T-helper 1 cell treated with Interleukin-12 subunit alpha and Interleukin-12 subunit beta and Interleukin-4 antibody, amounts not matched to agents 30 μg/mL and 1 μg/mL, for 36 hours (primary cell): ENCODE results near the gene NPM3.

ENCODE experiments used
- H3K27ac Mint-ChIP-seq: one replicate; pipeline ENCODE4 v1.8.0; 2021; ENCODE audit warnings: mild to moderate bottlenecking, mixed read lengths
- H3K27me3 Mint-ChIP-seq: one replicate; pipeline ENCODE4 v1.8.0; 2021; ENCODE audit warnings: low read depth, mixed read lengths
- H3K36me3 Mint-ChIP-seq: one replicate; pipeline ENCODE4 v1.8.0; 2021; ENCODE audit warnings: low read depth, mixed read lengths
- H3K4me1 Mint-ChIP-seq: one replicate; pipeline ENCODE4 v1.8.0; 2021; ENCODE audit warnings: low read depth, mixed read lengths
- H3K4me3 Mint-ChIP-seq: one replicate; pipeline ENCODE4 v1.8.0; 2021; ENCODE audit warnings: mild to moderate bottlenecking, moderate library complexity, mixed read lengths
- H3K9me3 Mint-ChIP-seq: one replicate; pipeline ENCODE4 v1.8.0; 2021; ENCODE audit warnings: mixed read lengths

Gene NPM3

DNA sequence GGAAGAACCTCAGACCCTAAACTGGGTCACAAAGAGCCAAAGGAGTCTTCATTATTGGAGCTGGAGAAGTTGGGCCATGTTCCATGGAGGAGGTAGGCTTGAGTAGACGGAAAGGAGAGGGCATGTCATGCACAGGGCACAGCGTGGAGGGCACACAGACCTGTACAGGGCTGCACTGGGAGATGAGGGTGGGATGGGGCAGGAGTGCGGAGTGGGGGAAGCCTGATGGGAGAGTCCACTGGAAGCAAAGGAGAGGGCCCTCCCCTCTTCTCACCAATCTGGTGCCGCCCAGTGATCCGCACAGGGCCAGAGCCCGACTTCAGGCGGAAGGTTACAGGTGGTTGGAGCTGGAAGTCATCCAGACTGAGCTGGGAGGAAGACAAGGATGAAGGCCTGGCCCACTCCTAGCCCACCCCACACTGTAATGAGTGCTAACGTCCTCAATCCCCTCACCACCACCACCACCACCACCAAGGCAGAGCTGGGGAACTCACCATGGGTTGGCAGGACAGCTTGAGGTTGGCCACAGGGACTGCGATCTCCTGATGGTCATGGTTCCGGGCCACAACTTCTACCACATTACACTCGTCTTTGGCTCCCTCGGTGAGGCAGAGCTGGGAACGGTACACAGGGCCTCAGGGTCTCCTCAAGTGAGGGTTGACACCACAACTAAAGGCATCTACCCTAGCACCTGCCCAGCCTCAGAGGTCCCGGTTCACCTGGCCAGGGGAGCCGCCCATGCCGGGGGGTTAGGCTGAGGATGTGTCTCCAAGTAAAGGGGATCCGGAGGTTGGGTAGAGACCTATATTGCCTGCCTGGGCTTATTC, 1.0 kb downstream of the NPM3 start:
- Mint-ChIP-seq H3K27me3 (peaks cover 22% of the 10 kb centered on the region), H3K9me3 (no peaks in the 10 kb centered on the region), H3K27ac (peak overlapping the region; percentile 27), H3K36me3 (peaks cover 24% of the 10 kb centered on the region), H3K4me3 (peak overlapping the region; percentile 100), H3K4me1 (peaks cover 42% of the 10 kb centered on the region)

DNA sequence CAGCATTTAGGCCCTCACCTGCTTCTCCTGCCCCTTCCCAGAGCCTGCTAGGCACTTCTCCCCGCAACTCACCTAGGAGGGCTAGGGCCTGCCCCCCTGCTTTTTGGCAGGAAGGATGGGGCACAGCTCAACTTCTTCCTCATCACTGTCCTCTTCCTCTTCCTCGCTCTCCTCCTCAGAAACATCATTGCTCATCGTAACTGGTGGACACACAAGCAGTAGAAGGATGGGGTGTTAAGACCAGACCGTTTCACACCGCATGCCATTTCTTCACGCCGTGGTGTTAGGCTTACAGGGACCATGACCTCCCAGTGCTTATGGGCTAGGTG, 1.6 kb downstream of the NPM3 start:
- Mint-ChIP-seq H3K9me3 (no peaks in the 10 kb centered on the region), H3K27ac (peak overlapping the region; percentile 27), H3K4me1 (peaks cover 44% of the 10 kb centered on the region), H3K36me3 (peaks cover 22% of the 10 kb centered on the region), H3K27me3 (peaks cover 28% of the 10 kb centered on the region), H3K4me3 (peak overlapping the region; percentile 100)

DNA sequence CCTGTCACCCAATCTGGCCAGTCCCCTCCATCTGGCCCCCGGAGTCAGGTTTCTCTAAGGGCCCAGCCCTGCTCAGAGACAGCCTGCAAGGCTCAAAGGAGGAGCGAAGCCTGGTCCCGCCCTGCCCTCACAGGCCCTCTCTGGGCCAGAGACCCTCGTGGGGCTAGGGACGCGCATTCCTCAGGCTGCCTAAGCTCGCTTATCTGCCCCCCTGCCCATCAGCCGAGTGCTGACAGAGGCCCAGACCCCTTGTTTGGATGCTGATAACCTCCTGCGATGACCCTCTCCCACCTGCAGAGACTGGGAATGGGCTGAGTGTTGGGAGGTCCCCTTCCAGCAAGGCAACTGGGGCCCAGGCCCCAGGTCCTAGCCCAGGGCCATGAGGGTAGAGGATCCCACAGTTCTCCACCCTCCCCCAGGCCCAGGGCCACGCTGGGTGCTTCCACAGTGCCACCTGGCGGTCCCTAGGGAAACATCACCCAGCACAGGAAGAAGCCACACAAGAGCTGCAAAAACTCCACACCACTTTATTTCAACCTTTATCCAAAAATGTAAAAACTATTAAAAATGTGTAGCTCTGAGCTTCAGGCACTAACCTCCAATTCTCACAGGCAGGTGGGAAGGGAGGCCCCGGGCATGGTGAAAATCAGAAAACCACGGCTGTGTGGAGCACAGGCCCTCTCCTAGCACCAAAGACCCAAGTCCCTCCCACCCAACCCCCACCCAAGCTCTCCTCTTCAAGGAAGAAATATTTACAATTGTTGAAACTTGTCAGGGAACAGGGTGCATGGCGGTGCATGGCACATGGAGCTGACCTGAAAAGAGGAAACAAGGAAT, 2.2 kb downstream of the NPM3 start:
- Mint-ChIP-seq H3K27ac (no peak overlapping the region), H3K27me3 (peaks cover 29% of the 10 kb centered on the region), H3K36me3 (peaks cover 19% of the 10 kb centered on the region), H3K4me1 (peaks cover 45% of the 10 kb centered on the region), H3K4me3 (peak overlapping the region; percentile 56), H3K9me3 (no peaks in the 10 kb centered on the region)

DNA sequence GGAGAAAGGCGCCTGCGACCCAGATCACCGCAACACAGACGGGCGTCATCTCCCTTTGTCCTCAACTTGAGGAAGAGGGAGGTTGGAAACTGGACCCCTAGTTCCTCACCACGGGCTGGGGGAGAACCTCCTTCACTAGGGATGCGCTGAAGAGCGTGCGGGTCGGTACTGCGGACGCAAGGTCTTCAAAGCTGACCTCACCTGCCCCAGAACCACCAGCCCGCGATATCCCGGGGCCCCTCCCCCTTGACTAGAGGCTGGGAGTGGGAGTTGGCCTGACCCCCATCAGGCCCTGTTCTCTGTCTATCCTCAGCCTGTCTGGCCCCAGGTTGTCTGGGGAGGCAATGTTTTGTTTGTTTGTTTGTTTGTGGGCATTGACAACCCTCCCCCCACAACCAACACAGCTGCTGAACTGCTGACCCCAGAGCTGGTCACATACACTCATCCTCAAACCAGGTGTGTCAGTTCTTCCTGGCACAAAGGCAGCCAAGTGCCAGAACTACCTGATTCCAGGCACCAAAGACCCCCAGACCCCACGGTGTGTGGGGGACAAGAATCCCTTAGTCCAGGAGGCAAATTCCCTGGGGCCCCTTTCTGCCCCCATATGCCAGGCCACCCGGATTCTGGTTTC, 2.9 kb downstream of the NPM3 start:
- H3K4me1 Mint-ChIP-seq, result peaks cover 45% of the 10 kb centered on the region
- H3K27me3 Mint-ChIP-seq, result peaks cover 31% of the 10 kb centered on the region
- no peaks in the 10 kb centered on the region for H3K9me3 Mint-ChIP-seq
- H3K27ac Mint-ChIP-seq, result no peak overlapping the region
- peaks cover 16% of the 10 kb centered on the region for H3K36me3 Mint-ChIP-seq
- H3K4me3 Mint-ChIP-seq, result peak overlapping the region; percentile 48

DNA sequence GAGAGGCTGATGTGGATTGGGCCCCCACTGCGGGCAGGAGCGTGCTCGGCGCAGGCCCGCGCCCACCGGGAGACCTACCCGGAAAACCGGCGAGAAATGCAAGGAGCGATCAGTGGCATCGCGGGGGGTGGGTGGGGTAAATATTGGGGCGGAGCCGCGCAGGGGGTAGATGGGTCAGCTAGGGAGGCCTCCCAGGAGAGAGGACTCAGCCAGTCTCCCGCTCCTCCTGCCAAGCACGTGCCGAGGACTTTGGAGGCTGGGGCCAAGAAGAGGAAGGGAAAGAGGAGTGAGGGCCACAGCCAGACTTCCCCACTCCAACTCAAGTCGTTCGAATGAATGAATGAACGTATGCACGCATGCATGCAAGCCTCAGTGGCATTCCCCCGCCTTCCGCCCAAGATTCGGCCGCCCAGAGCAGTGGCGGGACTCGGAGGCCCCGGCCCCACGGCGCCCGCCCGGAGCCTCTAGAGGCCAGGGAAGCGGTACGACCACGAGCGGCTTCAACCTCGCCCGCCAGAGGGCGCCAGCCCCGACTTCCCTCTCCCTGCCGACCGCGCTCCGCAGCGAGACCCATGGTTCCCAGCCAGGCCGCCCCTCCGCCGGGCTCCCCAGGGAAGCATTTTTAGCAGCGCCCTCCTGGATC, 3.6 kb downstream of the NPM3 start:
- H3K36me3 Mint-ChIP-seq, result peaks cover 16% of the 10 kb centered on the region
- H3K4me1 Mint-ChIP-seq, result peaks cover 40% of the 10 kb centered on the region
- H3K4me3 Mint-ChIP-seq, result peak overlapping the region; percentile 75
- H3K9me3 Mint-ChIP-seq, result no peaks in the 10 kb centered on the region
- peaks cover 37% of the 10 kb centered on the region for H3K27me3 Mint-ChIP-seq
- no peak overlapping the region for H3K27ac Mint-ChIP-seq

DNA sequence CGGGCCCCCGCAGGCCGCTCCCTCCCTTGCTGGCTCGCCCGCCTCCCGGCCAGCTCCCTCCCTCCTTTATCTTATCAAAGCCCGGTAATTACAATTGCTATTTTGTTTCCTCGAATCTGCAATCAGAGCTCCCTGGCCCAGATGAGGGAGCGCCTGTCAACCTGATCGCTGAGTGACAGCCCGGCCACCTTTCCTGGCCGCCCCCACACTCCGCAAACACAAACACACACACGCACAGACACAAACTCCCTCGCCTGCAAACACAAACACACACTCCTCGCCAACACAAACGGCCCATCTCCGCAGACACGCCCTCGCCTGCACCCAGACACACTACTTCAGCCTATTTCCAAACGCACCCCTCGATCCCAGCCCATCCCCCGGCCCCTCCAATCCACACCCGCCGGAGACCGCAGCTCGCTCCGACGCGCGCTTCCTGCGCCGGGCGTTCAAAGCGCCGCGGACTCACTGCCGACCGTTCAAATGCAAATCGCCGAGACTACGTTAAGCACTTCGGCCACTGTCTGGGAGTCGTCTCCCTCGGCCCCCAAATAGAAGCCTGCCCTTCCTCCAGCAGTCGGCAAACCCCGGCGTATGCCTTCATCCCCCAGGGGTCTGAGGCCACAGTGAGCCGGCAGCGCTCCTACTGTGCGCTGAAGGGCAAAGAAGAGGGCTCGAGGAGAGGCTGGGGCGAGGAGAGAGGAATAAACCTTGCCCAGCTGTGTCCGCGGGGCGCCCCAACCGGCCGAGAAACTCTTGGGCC, 4.3 kb downstream of the NPM3 start:
- Mint-ChIP-seq H3K27me3 (peaks cover 44% of the 10 kb centered on the region), H3K9me3 (no peaks in the 10 kb centered on the region), H3K36me3 (peaks cover 12% of the 10 kb centered on the region), H3K27ac (peak overlapping the region; percentile 76), H3K4me1 (peaks cover 34% of the 10 kb centered on the region), H3K4me3 (peak overlapping the region; percentile 75)

DNA sequence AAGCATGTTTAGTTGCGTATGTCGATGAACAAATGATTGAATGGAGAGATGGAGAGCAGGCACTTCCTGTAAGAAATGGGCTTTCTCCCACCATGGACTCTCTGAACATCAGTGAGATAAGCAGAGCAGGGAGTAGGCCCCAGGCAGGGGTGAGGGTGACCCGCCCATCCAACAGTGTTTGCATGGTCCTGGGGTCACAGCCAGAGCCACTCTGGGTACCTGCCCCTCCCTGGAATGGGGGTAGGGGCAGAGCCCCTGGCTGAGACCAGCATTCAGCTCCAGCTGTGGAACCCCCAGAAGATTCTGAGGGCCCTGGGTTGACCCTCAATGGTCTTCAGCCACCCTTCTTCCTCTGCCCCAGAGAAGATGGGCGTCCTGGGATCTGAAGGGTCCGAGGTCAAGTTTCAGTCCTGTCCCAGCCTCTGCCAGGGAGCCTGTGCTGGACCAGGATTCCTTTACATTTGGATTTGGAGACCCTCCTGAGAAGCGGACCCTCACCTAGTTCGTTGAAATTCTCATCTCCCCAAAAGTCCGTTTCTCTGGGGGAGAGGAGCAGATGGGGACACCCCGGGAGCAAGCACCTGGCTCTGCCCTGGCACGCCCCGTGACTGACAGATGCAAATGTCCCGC, 5.0 kb downstream of the NPM3 start:
- Mint-ChIP-seq H3K4me1 (peaks cover 29% of the 10 kb centered on the region), H3K4me3 (no peak overlapping the region), H3K36me3 (peaks cover 11% of the 10 kb centered on the region), H3K27me3 (peaks cover 51% of the 10 kb centered on the region), H3K27ac (no peak overlapping the region), H3K9me3 (no peaks in the 10 kb centered on the region)

DNA sequence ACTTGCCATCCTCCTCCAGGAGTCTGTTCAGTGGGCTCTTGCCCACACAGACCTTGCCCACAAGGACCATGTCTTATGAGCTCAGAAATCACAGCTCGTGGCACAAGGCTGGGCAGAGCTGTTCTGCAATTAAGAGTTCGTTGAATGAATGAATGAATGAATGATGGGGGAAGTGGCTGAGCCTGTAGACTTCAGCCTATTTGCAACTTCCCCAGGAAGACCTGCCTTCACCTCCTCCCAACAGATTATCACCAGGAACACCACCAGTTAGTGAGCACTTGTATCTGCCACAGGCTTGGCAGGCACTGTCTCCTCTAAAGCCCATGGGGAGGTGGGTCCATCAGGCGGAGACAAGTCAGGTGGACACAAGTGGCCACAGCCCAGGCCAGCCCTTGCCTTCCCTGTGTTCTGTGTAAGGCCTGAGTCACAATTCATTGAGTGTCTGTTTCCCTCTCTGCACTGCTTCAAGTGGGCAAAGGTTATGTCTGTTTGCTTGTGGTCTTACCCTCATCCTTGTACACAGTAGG, 5.6 kb downstream of the NPM3 start:
- Mint-ChIP-seq H3K27me3 (peaks cover 57% of the 10 kb centered on the region), H3K9me3 (no peaks in the 10 kb centered on the region), H3K27ac (no peak overlapping the region), H3K4me3 (no peak overlapping the region), H3K4me1 (peaks cover 24% of the 10 kb centered on the region), H3K36me3 (peaks cover 8% of the 10 kb centered on the region)

DNA sequence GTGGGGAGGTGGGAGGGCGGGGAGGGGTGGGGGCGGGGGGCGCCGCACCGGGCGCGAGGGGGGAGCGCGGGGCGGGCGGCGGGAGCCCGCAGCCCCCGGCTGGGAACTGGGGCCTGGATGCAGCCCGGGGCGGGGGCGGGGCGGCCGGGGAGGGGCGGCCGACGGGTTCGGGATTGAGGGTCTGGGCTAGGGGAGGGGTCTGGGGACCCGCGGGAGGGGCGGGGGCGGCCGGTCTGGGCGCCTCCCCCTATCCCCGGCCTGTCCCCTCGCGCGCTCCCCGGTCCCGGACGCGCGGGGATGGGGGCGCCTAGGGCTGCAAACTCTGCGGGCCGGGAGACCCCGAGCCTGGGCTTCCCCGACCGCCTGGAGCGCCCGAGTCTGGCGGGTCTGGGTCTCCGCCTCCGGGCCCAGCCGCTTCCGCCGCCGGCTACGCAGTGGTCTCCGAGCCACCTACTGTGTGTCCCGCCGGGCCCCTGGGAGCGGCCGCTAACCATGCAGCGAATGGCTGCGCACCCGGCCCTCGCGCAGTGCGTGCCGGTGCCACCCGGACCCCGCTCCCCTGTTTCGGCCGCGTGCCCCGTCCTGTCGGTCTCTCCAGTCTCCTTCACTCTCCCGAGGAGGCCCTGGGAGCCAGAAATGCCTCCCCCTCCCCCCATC, 7.0 kb downstream of the NPM3 start:
- peaks cover 8% of the 10 kb centered on the region for H3K36me3 Mint-ChIP-seq
- no peak overlapping the region for H3K4me3 Mint-ChIP-seq
- peaks cover 71% of the 10 kb centered on the region for H3K27me3 Mint-ChIP-seq
- H3K4me1 Mint-ChIP-seq, result peaks cover 17% of the 10 kb centered on the region
- no peaks in the 10 kb centered on the region for H3K9me3 Mint-ChIP-seq
- H3K27ac Mint-ChIP-seq, result no peak overlapping the region

DNA sequence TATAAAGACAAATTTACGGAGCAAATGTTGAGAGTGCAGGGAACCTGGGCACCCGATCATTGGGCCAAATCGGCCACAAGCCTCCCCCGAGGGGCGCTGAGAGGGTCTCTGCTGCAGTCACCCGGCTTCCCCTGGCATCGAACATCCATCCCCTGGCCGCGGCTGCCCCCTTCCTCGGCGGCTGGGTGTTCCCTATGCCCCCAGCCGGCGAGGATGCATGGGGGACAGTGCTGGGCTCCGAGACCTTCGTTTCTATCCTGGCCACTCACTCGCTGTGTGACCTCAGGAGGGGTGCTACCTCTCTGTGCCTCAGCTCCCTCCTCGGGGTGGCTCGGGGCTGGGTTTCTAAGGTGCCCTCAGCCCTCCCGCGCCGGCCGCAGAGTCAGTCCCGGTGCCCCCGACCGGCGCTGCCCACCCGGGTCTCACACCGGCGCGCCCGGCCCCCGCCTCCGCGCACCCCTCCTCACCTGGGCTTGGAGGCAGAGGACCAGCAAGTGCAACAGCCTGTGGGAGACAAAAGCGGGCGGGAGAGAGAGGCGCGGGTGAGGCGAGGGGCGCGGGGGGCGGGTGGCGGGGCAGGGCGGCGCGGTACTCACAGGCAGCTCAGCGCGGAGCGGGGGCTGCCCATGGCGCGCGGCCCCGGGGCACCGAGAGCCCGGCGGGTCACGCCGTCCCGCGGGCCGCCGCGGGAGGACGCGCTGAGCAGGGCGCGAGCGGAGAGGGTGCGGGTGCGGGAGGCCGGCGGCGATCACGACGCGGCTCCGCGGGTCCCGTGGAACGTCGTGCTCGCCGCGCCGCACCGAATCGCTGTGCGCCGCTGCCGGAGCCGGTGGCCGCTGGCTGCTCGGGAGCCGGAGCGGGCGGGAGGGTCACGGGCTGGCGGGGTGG, 7.7 kb downstream of the NPM3 start, which contains the start of gene FGF8:
Gene FGF8, minus strand, starts transcription at position 842 of the 888 bp plus-strand sequence. Its CDS starts 214 bp downstream, at position 628.
- Mint-ChIP-seq H3K4me1 (peaks cover 13% of the 10 kb centered on the region), H3K4me3 (no peak within 1 kb of the TSS), H3K9me3 (no peaks in the 10 kb centered on the region), H3K27me3 (peaks cover 74% of the 10 kb centered on the region), H3K27ac (no peak within 1 kb of the TSS), H3K36me3 (peaks cover 8% of the 10 kb centered on the region)

DNA sequence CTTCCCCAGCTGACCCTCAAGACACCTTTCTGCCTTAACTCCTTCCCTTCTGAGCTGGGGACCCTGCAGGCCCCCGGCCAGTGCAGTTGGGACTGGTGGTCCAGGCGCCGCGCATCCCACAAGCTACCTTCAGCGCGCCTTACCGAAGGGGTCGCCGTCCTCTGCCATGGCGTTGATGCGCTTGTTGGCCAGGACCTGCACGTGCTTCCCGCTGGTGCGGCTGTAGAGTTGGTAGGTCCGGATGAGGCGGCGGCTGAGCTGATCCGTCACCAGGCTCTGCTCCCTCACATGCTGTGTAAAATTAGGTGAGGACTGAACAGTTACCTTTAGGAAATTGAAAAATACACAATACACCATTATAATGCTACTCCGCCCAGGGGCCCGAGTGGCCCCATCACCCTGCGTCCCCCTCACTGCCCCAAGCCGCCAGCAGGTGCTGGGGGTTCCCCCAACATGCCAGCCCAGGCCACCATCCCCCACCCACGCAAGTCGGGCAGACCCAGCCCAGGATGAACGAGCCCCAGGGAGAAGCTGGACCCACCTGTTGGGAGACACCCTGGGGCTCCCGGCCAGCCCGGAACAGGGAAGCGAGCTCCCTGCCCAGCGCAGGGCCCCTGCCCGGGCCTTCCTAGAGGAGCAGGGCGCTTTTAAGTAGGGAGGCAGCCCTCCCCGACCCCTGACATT, 8.5 kb downstream of the NPM3 start:
- Mint-ChIP-seq H3K9me3 (no peaks in the 10 kb centered on the region), H3K27ac (no peak overlapping the region)

More for the DNA sequence above, 8.5 kb downstream of the NPM3 start:
- peaks cover 11% of the 10 kb centered on the region for H3K4me1 Mint-ChIP-seq
- no peak overlapping the region for H3K4me3 Mint-ChIP-seq
- peaks cover 74% of the 10 kb centered on the region for H3K27me3 Mint-ChIP-seq
- peaks cover 8% of the 10 kb centered on the region for H3K36me3 Mint-ChIP-seq
